ENCODE measurements around the gene WSCD2. TPM values are rescaled to one million over a fixed set of nuclear protein-coding genes. Genes with fewer than 3 reads are reported as not detected.

Gene WSCD2
- polyA plus RNA-seq, 1 donor (not counting 4 experiments of a cell fraction or from before 2014, with no cell fraction given) = not detected

- no peaks in the 10 kb centered on the region for H3K9me3 ChIP-seq (ENCODE audit: control insufficient read depth, low read depth, low read length)
- dilution Hi-C loops (cut with MboI; ENCODE audit: extremely low pct_ligation_motif_present, low sequenced_read_pairs) = no loop called here
- H2AFZ ChIP-seq (ENCODE audit: control insufficient read depth, low read length) = no peak overlapping the region
- DNase-seq (ENCODE audit: low read depth, low spot score) (no peak), FAIRE-seq (no peak)
- no peaks in the 10 kb centered on the region for H3K9me1 ChIP-seq (ENCODE audit: control insufficient read depth, extremely low read depth, insufficient read depth, low read length)
- TF ChIP-seq EZH2 (IDR thresholded peaks at IDR 0.05; ENCODE audit: low read length) = no peak
- no peak for TF ChIP-seq CTCF (optimal IDR thresholded peaks at IDR 0.05 in 1 of 3, IDR thresholded peaks at IDR 0.05 in 1 of 3, conservative IDR thresholded peaks at IDR 0.05 in 1 of 3; ENCODE audit: extremely low read depth in 1 of 3, insufficient read depth in 2 of 3, low read length in 3 of 3)
- H3K4me3 ChIP-seq (ENCODE audit: control insufficient read depth in 2 of 3, extremely low read depth in 1 of 3, insufficient read depth in 2 of 3, low read depth in 1 of 3, low read length in 3 of 3) = no peak overlapping the region
- no peaks in the 10 kb centered on the region for H4K20me1 ChIP-seq (ENCODE audit: control insufficient read depth, extremely low read depth, insufficient read depth, low read length)
- no peaks in the 10 kb centered on the region for H3K36me3 ChIP-seq (ENCODE audit: control insufficient read depth in 2 of 2, extremely low read depth in 1 of 2, insufficient read depth in 2 of 2, low read length in 2 of 2)
- no peak overlapping the region for H3K9ac ChIP-seq (ENCODE audit: control insufficient read depth, extremely low read depth, insufficient read depth, low read length)
- H3K27me3 ChIP-seq (ENCODE audit: control insufficient read depth, extremely low read depth, insufficient read depth, low read length) = no peaks in the 10 kb centered on the region
- H3K4me2 ChIP-seq (ENCODE audit: control insufficient read depth, extremely low read depth, insufficient read depth, low read depth, low read length) = no peak overlapping the region
- no peaks in the 10 kb centered on the region for H3K79me2 ChIP-seq (ENCODE audit: control insufficient read depth, insufficient read depth, low read length)
- H3K4me1 ChIP-seq (ENCODE audit: control insufficient read depth, extremely low read depth, insufficient read depth, low read length) = no peaks in the 10 kb centered on the region
- no peak overlapping the region for H3K27ac ChIP-seq (ENCODE audit: control insufficient read depth, insufficient read depth, low read length)
Observed at GRCh38 chr12:108273217-108273616, 144.1 kb downstream of the WSCD2 start.

GRCh38 chr12:108277613-108278012 lies 148.5 kb downstream of the WSCD2 start:
- Histone ChIP-seq H3K9me3 (ENCODE audit: control insufficient read depth, low read depth, low read length) (no peaks in the 10 kb centered on the region), H3K79me2 (ENCODE audit: control insufficient read depth, insufficient read depth, low read length) (no peaks in the 10 kb centered on the region), H3K27me3 (ENCODE audit: control insufficient read depth, extremely low read depth, insufficient read depth, low read length) (no peaks in the 10 kb centered on the region), H3K36me3 (ENCODE audit: control insufficient read depth in 2 of 2, extremely low read depth in 1 of 2, insufficient read depth in 2 of 2, low read length in 2 of 2) (no peaks in the 10 kb centered on the region), H3K27ac (ENCODE audit: control insufficient read depth, insufficient read depth, low read length) (no peak overlapping the region), H4K20me1 (ENCODE audit: control insufficient read depth, extremely low read depth, insufficient read depth, low read length) (no peaks in the 10 kb centered on the region), H2AFZ (ENCODE audit: control insufficient read depth, low read length) (no peak overlapping the region), H3K4me3 (ENCODE audit: control insufficient read depth in 2 of 3, extremely low read depth in 1 of 3, insufficient read depth in 2 of 3, low read depth in 1 of 3, low read length in 3 of 3) (no peak overlapping the region), H3K4me2 (ENCODE audit: control insufficient read depth, extremely low read depth, insufficient read depth, low read depth, low read length) (no peak overlapping the region), H3K4me1 (ENCODE audit: control insufficient read depth, extremely low read depth, insufficient read depth, low read length) (no peaks in the 10 kb centered on the region), H3K9ac (ENCODE audit: control insufficient read depth, extremely low read depth, insufficient read depth, low read length) (no peak overlapping the region), H3K9me1 (ENCODE audit: control insufficient read depth, extremely low read depth, insufficient read depth, low read length) (no peaks in the 10 kb centered on the region)
- dilution Hi-C loops (cut with MboI; ENCODE audit: extremely low pct_ligation_motif_present, low sequenced_read_pairs) = no loop called here
- DNase-seq (ENCODE audit: low read depth, low spot score) = no peak
- no peak for TF ChIP-seq EZH2 (IDR thresholded peaks at IDR 0.05; ENCODE audit: low read length)
- no peak for TF ChIP-seq CTCF (optimal IDR thresholded peaks at IDR 0.05 in 1 of 3, IDR thresholded peaks at IDR 0.05 in 1 of 3, conservative IDR thresholded peaks at IDR 0.05 in 1 of 3; ENCODE audit: extremely low read depth in 1 of 3, insufficient read depth in 2 of 3, low read length in 3 of 3)
- FAIRE-seq = no peak
